Measurements from ENCODE around the gene PGM2L1.

PGM2L1 gene

GRCh38 chr11:74330075-74330858 is 68.0 kb downstream of the PGM2L1 start:
- H3K4me1 ChIP-seq (ENCODE audit: insufficient read depth, low read length) = no peaks in the 10 kb centered on the region
- no peak overlapping the region for H3K27ac ChIP-seq (ENCODE audit: low read length)
- no peak overlapping the region for H3K4me3 ChIP-seq (ENCODE audit: low read length)
- no peak overlapping the region for H3K9ac ChIP-seq (ENCODE audit: low read depth, low read length)
- H3K36me3 ChIP-seq (ENCODE audit: insufficient read depth, low read depth, low read length) = peaks cover 5% of the 10 kb centered on the region; the same call in 1 of the 2 replicates
- no peaks in the 10 kb centered on the region for H3K27me3 ChIP-seq (ENCODE audit: insufficient read depth, low read length)
- H3K9me3 ChIP-seq (ENCODE audit: insufficient read depth, low read depth, low read length) = no peaks in the 10 kb centered on the region

GRCh38 chr11:74327076-74327475 is 71.2 kb downstream of the PGM2L1 start:
- H3K4me1 ChIP-seq (ENCODE audit: insufficient read depth, low read length) = no peaks in the 10 kb centered on the region
- H3K27ac ChIP-seq (ENCODE audit: low read length) = no peak overlapping the region
- H3K36me3 ChIP-seq (ENCODE audit: insufficient read depth, low read depth, low read length) = peaks cover 5% of the 10 kb centered on the region; the same call in 1 of the 2 replicates
- H3K27me3 ChIP-seq (ENCODE audit: insufficient read depth, low read length) = no peaks in the 10 kb centered on the region
- no peak overlapping the region for H3K9ac ChIP-seq (ENCODE audit: low read depth, low read length)
- no peaks in the 10 kb centered on the region for H3K9me3 ChIP-seq (ENCODE audit: insufficient read depth, low read depth, low read length)
- no peak overlapping the region for H3K4me3 ChIP-seq (ENCODE audit: low read length)

GRCh38 chr11:74326665-74327064 is 71.6 kb downstream of the PGM2L1 start:
- Histone ChIP-seq H3K4me3 (ENCODE audit: low read length) (no peak overlapping the region), H3K36me3 (ENCODE audit: insufficient read depth, low read depth, low read length) (peaks cover 5% of the 10 kb centered on the region; the same call in 1 of the 2 replicates), H3K9ac (ENCODE audit: low read depth, low read length) (no peak overlapping the region), H3K27me3 (ENCODE audit: insufficient read depth, low read length) (no peaks in the 10 kb centered on the region), H3K27ac (ENCODE audit: low read length) (no peak overlapping the region), H3K9me3 (ENCODE audit: insufficient read depth, low read depth, low read length) (no peaks in the 10 kb centered on the region), H3K4me1 (ENCODE audit: insufficient read depth, low read length) (no peaks in the 10 kb centered on the region)

GRCh38 chr11:74325649-74326645 is 72.3 kb downstream of the PGM2L1 start:
- no peak overlapping the region for H3K4me3 ChIP-seq (ENCODE audit: low read length)
- no peaks in the 10 kb centered on the region for H3K27me3 ChIP-seq (ENCODE audit: insufficient read depth, low read length)
- H3K9ac ChIP-seq (ENCODE audit: low read depth, low read length) = no peak overlapping the region
- peaks cover 5% of the 10 kb centered on the region; the same call in 1 of the 2 replicates for H3K36me3 ChIP-seq (ENCODE audit: insufficient read depth, low read depth, low read length)
- H3K27ac ChIP-seq (ENCODE audit: low read length) = no peak overlapping the region
- no peaks in the 10 kb centered on the region for H3K4me1 ChIP-seq (ENCODE audit: insufficient read depth, low read length)
- H3K9me3 ChIP-seq (ENCODE audit: insufficient read depth, low read depth, low read length) = no peaks in the 10 kb centered on the region

GRCh38 chr11:74322667-74323066 is 75.6 kb downstream of the PGM2L1 start:
- no peaks in the 10 kb centered on the region for H3K9me3 ChIP-seq (ENCODE audit: insufficient read depth, low read depth, low read length)
- no peaks in the 10 kb centered on the region for H3K36me3 ChIP-seq (ENCODE audit: insufficient read depth, low read depth, low read length)
- H3K27me3 ChIP-seq (ENCODE audit: insufficient read depth, low read length) = no peaks in the 10 kb centered on the region
- H3K4me1 ChIP-seq (ENCODE audit: insufficient read depth, low read length) = no peaks in the 10 kb centered on the region
- no peak overlapping the region for H3K27ac ChIP-seq (ENCODE audit: low read length)
- H3K9ac ChIP-seq (ENCODE audit: low read depth, low read length) = no peak overlapping the region
- no peak overlapping the region for H3K4me3 ChIP-seq (ENCODE audit: low read length)

- Histone ChIP-seq H3K9me3 (ENCODE audit: insufficient read depth, low read depth, low read length) (peaks cover under 1% of the 10 kb centered on the region; the same call in 1 of the 2 replicates), H3K36me3 (ENCODE audit: insufficient read depth, low read depth, low read length) (no peaks in the 10 kb centered on the region), H3K9ac (ENCODE audit: low read depth, low read length) (no peak overlapping the region), H3K27me3 (ENCODE audit: insufficient read depth, low read length) (no peaks in the 10 kb centered on the region), H3K4me3 (ENCODE audit: low read length) (no peak overlapping the region), H3K4me1 (ENCODE audit: insufficient read depth, low read length) (no peaks in the 10 kb centered on the region), H3K27ac (ENCODE audit: low read length) (no peak overlapping the region)
Measured at GRCh38 chr11:74321487-74322188, 76.6 kb downstream of the PGM2L1 start.

- Histone ChIP-seq H3K27me3 (ENCODE audit: insufficient read depth, low read length) (no peaks in the 10 kb centered on the region), H3K4me1 (ENCODE audit: insufficient read depth, low read length) (no peaks in the 10 kb centered on the region), H3K9ac (ENCODE audit: low read depth, low read length) (no peak overlapping the region), H3K9me3 (ENCODE audit: insufficient read depth, low read depth, low read length) (peaks cover 4% of the 10 kb centered on the region; the same call in 1 of the 2 replicates), H3K4me3 (ENCODE audit: low read length) (no peak overlapping the region), H3K36me3 (ENCODE audit: insufficient read depth, low read depth, low read length) (no peaks in the 10 kb centered on the region), H3K27ac (ENCODE audit: low read length) (no peak overlapping the region)
Measured at GRCh38 chr11:74320538-74320937, 77.7 kb downstream of the PGM2L1 start.

- peaks cover 4% of the 10 kb centered on the region; the same call in 1 of the 2 replicates for H3K9me3 ChIP-seq (ENCODE audit: insufficient read depth, low read depth, low read length)
Measured at GRCh38 chr11:74319139-74319816, 79.0 kb downstream of the PGM2L1 start.

GRCh38 chr11:74318241-74318932 is 79.8 kb downstream of the PGM2L1 start:
- Histone ChIP-seq H3K36me3 (ENCODE audit: insufficient read depth, low read depth, low read length) (no peaks in the 10 kb centered on the region), H3K9ac (ENCODE audit: low read depth, low read length) (no peak overlapping the region), H3K27me3 (ENCODE audit: insufficient read depth, low read length) (peaks cover 7% of the 10 kb centered on the region), H3K9me3 (ENCODE audit: insufficient read depth, low read depth, low read length) (peaks cover 4% of the 10 kb centered on the region; the same call in 1 of the 2 replicates), H3K4me3 (ENCODE audit: low read length) (no peak overlapping the region), H3K27ac (ENCODE audit: low read length) (no peak overlapping the region), H3K4me1 (ENCODE audit: insufficient read depth, low read length) (no peaks in the 10 kb centered on the region)

More at GRCh38 chr11:74319139-74319816, 79.0 kb downstream of the PGM2L1 start:
- Histone ChIP-seq H3K36me3 (ENCODE audit: insufficient read depth, low read depth, low read length) (no peaks in the 10 kb centered on the region), H3K4me1 (ENCODE audit: insufficient read depth, low read length) (no peaks in the 10 kb centered on the region), H3K27ac (ENCODE audit: low read length) (no peak overlapping the region), H3K4me3 (ENCODE audit: low read length) (no peak overlapping the region), H3K9ac (ENCODE audit: low read depth, low read length) (no peak overlapping the region), H3K27me3 (ENCODE audit: insufficient read depth, low read length) (no peaks in the 10 kb centered on the region)

GRCh38 chr11:74316772-74317505 is 81.3 kb downstream of the PGM2L1 start:
- H3K9me3 ChIP-seq (ENCODE audit: insufficient read depth, low read depth, low read length) = peaks cover 4% of the 10 kb centered on the region; the same call in 1 of the 2 replicates
- H3K4me3 ChIP-seq (ENCODE audit: low read length) = no peak overlapping the region
- H3K9ac ChIP-seq (ENCODE audit: low read depth, low read length) = no peak overlapping the region
- no peaks in the 10 kb centered on the region for H3K4me1 ChIP-seq (ENCODE audit: insufficient read depth, low read length)
- no peak overlapping the region for H3K27ac ChIP-seq (ENCODE audit: low read length)
- no peaks in the 10 kb centered on the region for H3K36me3 ChIP-seq (ENCODE audit: insufficient read depth, low read depth, low read length)
- H3K27me3 ChIP-seq (ENCODE audit: insufficient read depth, low read length) = peaks cover 21% of the 10 kb centered on the region
